ENCODE results near the gene TRIM47. TPM values are rescaled to one million over a fixed set of nuclear protein-coding genes. Genes with fewer than 3 reads are reported as not detected.

TRIM47 gene
- total and polyA plus RNA-seq, 2 of the 13 experiments (the other 11 are each of a cell fraction or from before 2014, with no cell fraction given): 33.5 to 82.0 TPM

DNA sequence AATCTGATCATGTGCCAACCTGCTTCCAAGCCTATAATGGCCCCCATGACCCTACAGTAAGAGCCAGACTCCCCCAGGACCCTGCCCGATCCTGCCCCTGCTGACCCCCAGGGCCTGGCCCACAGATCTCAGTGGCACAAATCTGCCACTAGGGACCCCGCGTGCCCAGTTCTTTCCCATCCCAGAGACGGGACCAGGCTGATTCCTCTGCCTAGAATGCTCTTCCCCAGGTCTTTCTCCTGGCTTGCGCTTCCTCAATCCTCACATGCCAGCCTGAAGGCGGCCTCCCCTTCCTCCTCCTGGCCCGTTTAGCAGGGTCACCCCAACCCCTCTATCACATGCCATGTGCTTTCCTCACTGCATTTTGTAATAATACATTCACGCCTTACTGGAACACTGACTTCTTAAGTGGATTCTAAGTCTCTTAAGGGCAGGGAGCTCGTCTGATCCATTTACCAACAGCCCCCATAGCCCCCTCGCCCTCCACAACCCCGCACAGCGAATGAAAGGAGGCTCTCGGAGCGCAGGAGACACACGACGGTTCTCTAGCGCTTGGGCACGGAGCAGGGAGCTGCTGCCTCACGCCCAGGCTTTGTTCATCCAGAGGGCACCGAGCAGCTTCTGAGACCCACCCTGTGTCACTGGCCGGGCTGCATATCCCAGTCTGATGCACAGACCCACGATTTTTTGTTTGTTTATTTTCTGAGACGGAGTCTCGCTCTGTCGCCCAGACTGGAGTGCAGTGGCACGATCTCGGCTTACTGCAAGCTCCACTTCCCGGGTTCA lies 17.2 kb upstream of the TRIM47 start (continued):
- TF ChIP-seq ZNF784 (CRISPR knock-in tag; IDR thresholded peaks at IDR 0.05; ENCODE audit: borderline replicate concordance) (no peak; the same call in 1 of the 2 replicates), NAIF1 (CRISPR knock-in tag; IDR thresholded peaks at IDR 0.05; ENCODE audit: borderline replicate concordance) (no peak), ZSCAN31 (CRISPR knock-in tag; IDR thresholded peaks at IDR 0.05; ENCODE audit: low read depth) (no peak), KLF16 (CRISPR knock-in tag; IDR thresholded peaks at IDR 0.05) (no peak), ZNF761 (CRISPR knock-in tag; conservative IDR thresholded peaks at IDR 0.05) (no peak), HOXD1 (CRISPR knock-in tag; IDR thresholded peaks at IDR 0.05) (peak; percentile 14; the same call in 1 of the 2 replicates), ZNF326 (CRISPR knock-in tag; IDR thresholded peaks at IDR 0.05; ENCODE audit: borderline replicate concordance) (no peak), ZNF138 (CRISPR knock-in tag; IDR thresholded peaks at IDR 0.05; ENCODE audit: low read depth) (0 out of 2 replicates have a peak, but pooled peaks have one; percentile 48), ZNF256 (CRISPR knock-in tag; conservative IDR thresholded peaks at IDR 0.05) (no peak), ADNP (CRISPR knock-in tag; IDR thresholded peaks at IDR 0.05) (0 out of 2 replicates have a peak, but pooled peaks have one; percentile 4), HBP1 (CRISPR knock-in tag; IDR thresholded peaks at IDR 0.05; ENCODE audit: low read depth) (no peak), WIZ (CRISPR knock-in tag; IDR thresholded peaks at IDR 0.05) (no peak), CHD4 (IDR thresholded peaks at IDR 0.05; ENCODE audit: borderline replicate concordance, low read length) (no peak), MBNL3 (CRISPR knock-in tag; conservative IDR thresholded peaks at IDR 0.05) (no peak), TARDBP (CRISPR knock-in tag; IDR thresholded peaks at IDR 0.05) (no peak), IRX3 (CRISPR knock-in tag; IDR thresholded peaks at IDR 0.05; ENCODE audit: borderline replicate concordance, low read depth) (no peak), PRMT3 (CRISPR knock-in tag; IDR thresholded peaks at IDR 0.05; ENCODE audit: borderline replicate concordance, low read depth) (no peak), ZSCAN21 (CRISPR knock-in tag; IDR thresholded peaks at IDR 0.05; ENCODE audit: borderline replicate concordance) (no peak; the same call in none of the 2 replicates), HNRNPK (IDR thresholded peaks at IDR 0.05; ENCODE audit: low read depth, low read length, poor library complexity, severe bottlenecking) (no peak), POLR2AphosphoS2 (IDR thresholded peaks at IDR 0.05; ENCODE audit: low read depth, low read length) (no peak), ZNF629 (CRISPR knock-in tag; conservative IDR thresholded peaks at IDR 0.05) (peak; percentile 48; the same call in 1 of the 2 replicates), RAD21 (CRISPR knock-in tag; IDR thresholded peaks at IDR 0.05) (peak; percentile 49), PHF20 (CRISPR knock-in tag; IDR thresholded peaks at IDR 0.05) (0 out of 2 replicates have a peak, but pooled peaks have one; percentile 5), ZC3H13 (CRISPR knock-in tag; IDR thresholded peaks at IDR 0.05) (peak; percentile 72), ZBTB20 (CRISPR knock-in tag; IDR thresholded peaks at IDR 0.05; ENCODE audit: borderline replicate concordance, low read depth) (no peak), HOXA3 (CRISPR knock-in tag; IDR thresholded peaks at IDR 0.05) (no peak; the same call in 1 of the 2 replicates), NCOA5 (CRISPR knock-in tag; IDR thresholded peaks at IDR 0.05) (no peak), ELF1 (CRISPR knock-in tag; IDR thresholded peaks at IDR 0.05) (no peak), ZNF496 (CRISPR knock-in tag; IDR thresholded peaks at IDR 0.05; ENCODE audit: insufficient replicate concordance) (no peak), NFATC3 (CRISPR knock-in tag; IDR thresholded peaks at IDR 0.05) (0 out of 2 replicates have a peak, but pooled peaks have one; percentile 67)

Measured in HepG2 (cell line).